Measurements from ENCODE around the gene CCDC60.
"Not testable (repeated sequence)": the region's sequence is repeated elsewhere in the genome, so short reads cannot be mapped to it uniquely, and the experiment has no call there.

CCDC60 gene

DNA sequence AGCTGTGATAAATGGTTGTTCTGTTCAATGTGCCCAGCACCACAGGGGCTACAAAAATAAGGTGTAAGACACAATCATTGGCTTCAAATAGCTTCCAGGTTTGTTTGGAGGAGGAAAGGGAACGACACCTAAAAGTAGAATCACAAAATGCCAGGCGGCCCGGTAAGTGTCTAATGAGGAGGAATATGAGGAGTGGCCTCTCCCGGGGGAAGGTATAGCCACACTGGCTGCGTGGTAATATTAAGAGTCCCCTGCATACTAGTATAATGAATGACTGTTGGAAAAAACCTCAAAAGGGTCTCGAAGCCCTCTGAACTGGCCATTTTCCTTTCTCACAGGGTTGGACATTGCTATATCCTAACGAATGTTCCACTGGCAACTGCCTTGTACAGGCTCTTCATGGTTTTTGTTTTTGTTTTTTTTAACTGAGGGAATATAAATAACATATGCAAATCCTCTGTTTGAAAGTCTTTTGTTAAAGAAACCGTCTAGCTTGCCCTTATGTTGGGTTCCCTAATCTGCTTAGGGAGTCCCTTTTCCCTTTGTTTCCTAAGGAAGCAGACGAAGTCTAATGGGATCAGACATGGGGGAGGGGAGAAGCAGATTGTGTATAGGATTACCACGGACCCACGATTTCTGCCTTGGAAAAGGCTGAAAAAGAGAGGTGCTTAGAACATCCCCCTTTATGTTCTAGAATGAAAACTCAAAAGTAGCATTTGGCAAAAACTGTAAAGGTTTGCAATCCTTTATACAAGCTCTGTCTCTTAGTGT lies 4.2 kb downstream of the CCDC60 start:
- no peak for DNase-seq

DNA sequence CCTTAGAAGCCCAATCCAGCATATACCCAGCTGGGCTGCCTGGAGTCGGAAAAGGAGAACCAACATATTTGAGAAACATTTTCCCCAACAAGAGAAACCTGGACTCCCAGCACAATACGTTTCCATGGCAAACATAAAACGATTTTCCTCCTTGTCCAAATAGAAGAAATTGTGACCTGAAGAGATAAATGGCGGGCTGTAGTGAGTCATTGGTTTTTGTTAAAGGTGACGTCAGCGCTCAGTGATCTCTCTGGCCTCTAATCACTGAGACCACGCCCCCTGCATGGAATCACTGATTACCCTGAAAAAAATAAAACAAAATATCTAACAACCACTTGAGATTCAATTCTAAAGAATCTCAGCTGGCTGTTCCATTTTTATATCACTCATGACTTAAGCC lies 6.0 kb downstream of the CCDC60 start:
- no peak for DNase-seq

GRCh38 chr12:119341020-119341419 lies 6.5 kb downstream of the CCDC60 start:
- DNase-seq: no peak

DNA sequence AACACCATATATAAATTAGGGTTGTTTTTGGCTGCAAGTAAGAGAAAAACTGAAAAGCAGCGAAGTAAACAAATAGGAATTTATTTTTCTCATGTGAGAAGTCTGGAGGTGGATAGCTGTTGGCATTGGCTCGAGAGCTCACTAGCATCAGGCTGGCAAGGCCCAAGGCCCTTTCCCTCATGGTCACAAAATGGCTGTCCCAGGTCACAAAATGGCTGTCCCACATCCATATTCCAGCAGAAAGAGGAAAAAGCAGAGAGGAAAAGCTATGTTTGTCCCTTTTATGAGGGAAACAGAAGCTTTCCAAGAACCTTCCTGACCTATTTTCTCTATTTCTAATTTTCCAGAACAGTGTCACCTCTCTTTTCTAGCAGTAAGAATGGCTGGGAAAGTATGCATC lies 7.5 kb downstream of the CCDC60 start:
- DNase-seq: no peak

DNA sequence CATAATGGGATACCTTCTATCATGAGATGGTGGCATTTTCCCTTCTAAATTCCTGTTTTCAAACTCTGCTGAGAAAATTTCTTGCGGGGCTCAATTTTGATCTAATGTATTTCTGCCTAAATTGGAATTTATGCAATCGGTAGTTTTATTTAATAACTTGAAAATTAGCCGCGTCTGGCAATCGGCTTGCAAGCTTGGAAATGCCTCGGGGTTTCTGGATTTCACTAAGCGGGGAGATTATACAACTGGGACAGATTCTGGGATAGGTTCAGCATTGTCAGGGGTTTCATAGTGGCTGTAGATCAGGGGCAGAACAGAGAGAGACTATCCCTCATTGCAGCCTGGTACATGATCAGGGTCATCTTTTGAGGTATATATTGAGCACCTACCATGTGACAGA lies 8.6 kb downstream of the CCDC60 start:
- no peak for DNase-seq

DNA sequence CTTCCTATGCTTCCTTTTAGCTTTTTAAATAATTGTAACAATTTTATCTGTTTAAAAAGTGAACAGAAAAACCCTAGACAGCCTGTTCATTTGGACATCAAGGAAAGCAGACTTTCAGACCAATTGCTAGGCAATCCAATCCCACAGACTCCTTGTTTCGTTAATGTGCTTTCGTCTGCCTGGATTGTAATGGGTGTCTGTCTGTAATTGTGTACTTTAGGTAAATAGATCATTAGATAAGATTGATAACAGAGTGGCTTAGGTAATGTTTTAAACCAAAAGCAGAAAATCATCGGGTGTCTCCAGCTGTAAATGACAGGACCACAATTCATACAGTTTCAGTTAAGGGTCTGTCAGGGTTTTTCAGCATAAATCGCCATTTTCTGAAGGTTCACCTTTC lies 19.6 kb downstream of the CCDC60 start:
- no peak for DNase-seq

- DNase-seq: not testable (repeated sequence)
These were observed 25.8 kb downstream of the CCDC60 start for GRCh38 chr12:119360366-119360765.

GRCh38 chr12:119363037-119363436 lies 28.5 kb downstream of the CCDC60 start:
- DNase-seq: no peak

GRCh38 chr12:119363490-119363889 lies 29.0 kb downstream of the CCDC60 start:
- no peak for DNase-seq

DNA sequence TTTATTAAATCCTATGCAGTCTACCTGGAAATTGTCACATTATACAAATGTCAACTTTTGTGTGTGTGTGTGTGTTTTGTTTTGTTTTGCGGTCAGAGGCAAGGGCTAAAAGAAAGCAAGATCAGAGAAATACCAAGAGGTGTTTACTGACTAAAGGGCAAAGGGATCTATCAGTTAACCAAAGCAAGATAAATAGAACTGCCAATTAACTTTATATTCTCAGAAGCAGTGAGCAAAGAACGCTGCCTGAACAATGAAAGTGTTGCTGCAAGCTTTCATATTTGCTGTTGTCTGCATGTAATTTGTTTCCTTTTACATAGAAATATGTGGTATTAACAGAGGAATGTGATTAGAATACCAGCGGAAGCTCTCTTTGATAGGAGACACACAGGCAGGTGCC lies 30.9 kb downstream of the CCDC60 start:
- no peak for DNase-seq

GRCh38 chr12:119366007-119366406 lies 31.5 kb downstream of the CCDC60 start:
- no peak for DNase-seq

- no peak for DNase-seq
These were observed 34.6 kb downstream of the CCDC60 start for GRCh38 chr12:119369161-119369560.

DNA sequence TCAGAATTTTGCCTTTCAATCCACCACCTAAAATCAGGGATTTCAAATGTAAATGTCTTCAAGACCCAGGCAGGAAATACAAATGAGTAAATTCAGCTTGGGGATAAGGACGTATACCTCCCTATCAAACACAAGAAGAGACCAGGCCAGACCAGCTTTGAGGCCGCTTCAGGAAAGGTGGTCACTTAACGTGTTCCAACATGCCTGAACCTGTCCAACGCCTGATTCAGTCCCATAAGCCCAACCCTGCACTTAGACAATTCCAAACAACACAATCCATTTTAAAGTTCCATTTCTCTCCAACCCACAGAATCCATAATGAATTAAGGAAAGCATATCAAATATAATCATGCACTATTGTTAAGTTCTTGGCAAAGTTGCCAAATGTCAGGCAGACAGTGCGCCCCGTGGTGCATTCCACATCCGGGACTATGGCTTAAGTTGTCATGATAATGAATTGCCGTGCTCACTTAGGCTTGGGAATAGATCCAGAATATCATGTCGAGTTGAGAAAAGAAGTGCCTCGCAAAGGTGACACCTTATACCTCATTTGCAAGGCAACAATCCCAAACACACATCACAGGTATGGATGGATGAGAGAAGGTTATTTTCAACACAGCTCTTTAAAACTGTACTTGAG lies 35.5 kb downstream of the CCDC60 start:
- DNase-seq: no peak

DNA sequence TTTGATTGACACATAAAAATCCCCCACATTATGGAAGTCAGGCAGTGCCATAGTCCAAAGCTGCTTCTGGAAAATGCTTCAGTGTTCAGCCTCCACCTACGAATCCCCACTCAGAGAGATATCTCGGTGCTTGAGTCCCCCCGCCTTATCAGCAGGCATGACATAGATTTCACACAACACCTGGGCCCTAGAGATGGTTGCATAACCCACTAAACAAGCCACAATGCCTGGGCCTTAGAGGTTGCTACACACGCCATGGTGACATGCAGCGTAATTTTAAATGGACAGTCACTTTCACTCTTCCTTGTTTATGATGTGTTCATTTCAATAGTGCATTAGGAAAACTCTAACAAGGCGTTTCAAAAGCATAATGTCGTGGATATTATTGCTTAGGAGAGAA lies 38.0 kb downstream of the CCDC60 start:
- DNase-seq: no peak

DNA sequence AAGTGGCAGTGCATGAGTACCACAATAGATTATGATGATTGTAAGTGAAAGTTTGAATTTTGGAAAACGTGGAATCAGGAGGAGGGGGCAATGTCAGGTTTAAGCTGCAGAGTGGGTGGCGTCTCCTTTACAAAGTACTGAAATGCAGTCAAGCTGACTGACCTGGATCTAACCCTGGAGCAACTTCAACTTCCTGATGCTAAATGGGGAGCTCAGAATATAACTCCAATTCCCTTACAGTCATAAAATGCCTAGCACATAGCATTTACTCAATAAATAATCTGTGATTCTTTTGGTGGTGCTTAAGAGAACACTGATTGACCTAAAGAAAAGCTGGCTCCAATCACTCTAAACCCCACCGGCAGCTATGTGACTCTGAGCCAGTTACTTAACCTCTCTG lies 38.5 kb downstream of the CCDC60 start:
- no peak for DNase-seq

DNA sequence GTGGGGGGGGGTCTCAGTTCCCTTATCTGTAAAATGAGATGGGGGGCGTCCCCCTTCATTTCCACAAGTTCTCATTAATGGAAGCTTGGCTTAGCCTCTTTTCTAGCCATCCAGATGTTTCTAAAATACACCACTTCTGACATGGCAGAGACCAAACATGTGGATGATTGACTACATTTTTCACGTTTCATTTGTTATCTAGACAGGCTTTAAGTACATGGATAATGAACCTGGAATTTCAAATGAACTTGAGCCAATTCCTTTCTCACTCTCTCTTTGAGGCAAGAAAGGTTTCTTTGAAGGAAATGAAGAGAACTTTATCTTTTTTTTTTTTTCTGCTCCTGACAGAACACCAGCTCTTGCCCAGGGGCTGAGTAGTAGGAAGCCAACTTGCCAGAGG lies 39.1 kb downstream of the CCDC60 start:
- no peak for DNase-seq

DNA sequence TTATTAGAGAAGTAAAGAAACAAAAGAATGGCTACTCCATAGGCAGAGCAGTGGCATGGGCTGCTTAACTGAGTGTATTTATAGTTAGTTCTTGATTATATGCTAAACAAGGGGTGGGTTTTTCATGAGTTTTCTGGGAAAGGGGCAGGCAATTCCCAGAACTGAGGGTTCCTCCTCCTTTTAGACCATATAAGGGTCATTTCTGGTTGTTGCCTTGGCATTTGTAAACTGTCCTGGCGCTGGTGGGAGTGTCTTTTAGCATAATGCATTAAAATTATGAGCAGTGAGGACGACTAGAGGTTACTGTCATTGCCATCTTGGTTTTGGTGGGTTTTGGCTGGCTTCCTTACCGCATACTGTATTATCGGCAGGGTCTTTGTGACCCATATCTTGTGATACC lies 40.1 kb downstream of the CCDC60 start:
- no peak for DNase-seq

- DNase-seq: no peak
These were observed 40.8 kb downstream of the CCDC60 start for GRCh38 chr12:119375075-119375882.

DNA sequence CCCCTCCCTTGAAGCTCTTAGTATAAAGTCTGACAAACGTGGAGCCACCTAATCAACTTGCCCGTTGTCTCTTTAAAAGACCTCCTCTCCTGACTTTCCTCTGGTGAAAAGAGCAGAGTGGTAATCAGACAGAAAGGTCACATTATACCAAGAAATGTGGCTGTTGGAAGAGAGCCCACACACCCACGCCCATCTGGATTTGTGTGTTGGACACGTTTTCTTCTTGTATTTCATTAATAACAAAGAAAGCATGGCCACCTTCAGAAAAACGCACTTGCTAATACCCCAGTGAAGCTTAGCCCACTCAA lies 41.3 kb downstream of the CCDC60 start:
- no peak for DNase-seq

GRCh38 chr12:119378903-119379302 lies 44.4 kb downstream of the CCDC60 start:
- DNase-seq: no peak

DNA sequence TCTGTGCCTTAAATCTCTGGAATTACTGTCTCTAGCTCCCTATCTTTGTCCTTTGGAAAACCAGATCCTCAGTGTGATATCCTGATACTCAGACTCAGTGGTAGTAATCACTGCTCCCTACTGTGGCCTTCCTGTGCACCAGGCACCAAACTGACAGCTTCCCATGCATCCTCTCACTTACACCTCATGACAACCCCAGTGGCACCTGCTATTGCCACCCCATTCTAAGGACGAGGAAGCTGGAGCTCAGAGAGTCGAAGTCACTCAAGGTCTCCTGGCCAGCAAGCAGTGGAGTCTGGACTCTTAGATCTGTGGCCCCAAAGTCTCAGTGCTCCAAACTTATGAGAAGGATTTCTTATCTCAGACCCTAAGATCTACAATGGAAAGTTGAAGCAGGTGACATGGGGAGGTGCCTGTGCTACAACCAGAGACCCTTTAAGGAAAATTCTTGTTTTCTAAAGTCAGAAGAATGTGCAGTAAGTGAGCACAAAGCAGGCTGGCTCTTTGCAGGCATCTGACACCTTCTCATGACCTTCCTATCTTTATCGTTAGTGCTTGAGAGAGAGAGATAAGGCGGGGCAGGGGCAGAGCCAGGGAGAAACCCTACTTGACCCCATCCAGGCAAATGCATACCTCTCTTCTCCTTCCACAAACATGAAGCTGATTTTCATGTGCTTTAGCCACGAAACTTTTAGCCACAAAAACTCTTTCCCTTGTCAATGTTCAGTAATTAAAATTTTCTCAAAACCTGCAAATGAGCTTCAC lies 47.1 kb downstream of the CCDC60 start:
- DNase-seq: no peak

- DNase-seq: no peak
These were observed 48.7 kb downstream of the CCDC60 start for GRCh38 chr12:119383206-119383605.

- DNase-seq: no peak
These were observed 49.8 kb downstream of the CCDC60 start for GRCh38 chr12:119384340-119384739.
